Fibroblast of villous mesenchyme (primary cell): ENCODE data around the gene G3BP1. TPM values are rescaled to one million over a fixed set of nuclear protein-coding genes. Genes with fewer than 3 reads are reported as not detected.

ENCODE experiments used
- DNase-seq: peaks from one replicate; pipeline ENCODE4 v3.0.0-alpha.2; 2010; ENCODE audit warnings: low read depth
- H3K4me3 ChIP-seq: 2 replicates; pipeline ENCODE4 v1.5.1; 2011; ENCODE audit warnings: low read depth, mild to moderate bottlenecking, low read length
- CTCF ChIP-seq: IDR thresholded peaks from 2 replicates; pipeline ENCODE4 v1.5.1; 2012; ENCODE audit warnings: low read depth, mild to moderate bottlenecking, low read length; ENCODE audit not compliant: insufficient read depth
- total RNA-seq: library from RNA; depleted of rRNA; stranded (reverse); fragments of >200 nt; gene quantifications from 2 replicates; pipeline ENCODE4 v1.2.3, GENCODE V29; 2012

The G3BP1 gene
- total RNA-seq, 1 donor: 244 TPM

GRCh38 chr5:151808451-151809169 lies 36.9 kb downstream of the G3BP1 start:
- peak; percentile 24 for DNase-seq
- H3K4me3 ChIP-seq: no peak overlapping the region
- TF ChIP-seq CTCF: no peak

- peak; percentile 18 for DNase-seq
- no peak overlapping the region for H3K4me3 ChIP-seq
- TF ChIP-seq CTCF: no peak
Observed at GRCh38 chr5:151810449-151810848, 38.7 kb downstream of the G3BP1 start.

GRCh38 chr5:151810897-151811296 lies 39.1 kb downstream of the G3BP1 start:
- no peak for DNase-seq

GRCh38 chr5:151811593-151812321 lies 40.0 kb downstream of the G3BP1 start:
- no peak for TF ChIP-seq CTCF
- DNase-seq: peak; percentile 66

More at GRCh38 chr5:151810897-151811296, 39.1 kb downstream of the G3BP1 start:
- no peak for TF ChIP-seq CTCF
- H3K4me3 ChIP-seq: no peak overlapping the region

GRCh38 chr5:151812757-151813309 lies 41.1 kb downstream of the G3BP1 start:
- no peak for TF ChIP-seq CTCF
- no peak overlapping the region for H3K4me3 ChIP-seq
- DNase-seq: peak; percentile 21

More at GRCh38 chr5:151811593-151812321, 40.0 kb downstream of the G3BP1 start:
- no peak overlapping the region for H3K4me3 ChIP-seq

- no peak for TF ChIP-seq CTCF
- no peak for DNase-seq
- H3K4me3 ChIP-seq: no peak overlapping the region
Observed at GRCh38 chr5:151815051-151815450, 43.3 kb downstream of the G3BP1 start.
